Kidney (tissue), 14 donors: ENCODE results near the gene AFF3. TPM values are rescaled to one million over a fixed set of nuclear protein-coding genes. Genes with fewer than 3 reads are reported as not detected.

Experiments
- DNase-seq, 5 donors: peaks; one replicate each; pipeline ENCODE4 v3.0.0-alpha.2; 2013 to 2020
- FAIRE-seq: peaks from 2 replicates; lab custom pipeline; 2012; peaks lifted over from hg19 to GRCh38; lab: Jason Lieb, UNC
- H3K27ac ChIP-seq, 2 donors: one replicate each; pipeline ENCODE4 v1.7.0; 2013; ENCODE audit warnings: low read depth in 2 of 2, low read length in 2 of 2, inconsistent platforms in 1 of 2
- H3K27me3 ChIP-seq: one replicate; pipeline ENCODE4 v1.7.1; 2013; ENCODE audit warnings: low read length, inconsistent platforms; ENCODE audit not compliant: control insufficient read depth, insufficient read depth
- H3K36me3 ChIP-seq, 3 donors: one replicate each; pipeline versions ENCODE4 v1.7.0 to v1.7.1; 2013; ENCODE audit warnings: low read length in 3 of 3, control low read depth in 1 of 3, inconsistent platforms in 1 of 3; ENCODE audit not compliant: insufficient read depth in 3 of 3, control insufficient read depth in 2 of 3
- H3K4me1 ChIP-seq, 3 donors: one replicate each; pipeline versions ENCODE4 v1.7.0 to v1.7.1; 2013; ENCODE audit warnings: low read length in 3 of 3, inconsistent platforms in 1 of 3, low read depth in 1 of 3; ENCODE audit not compliant: control insufficient read depth in 2 of 3, insufficient read depth in 2 of 3
- H3K4me3 ChIP-seq, 3 donors: one replicate each; pipeline versions ENCODE4 v1.7.0 to v1.8.1; 2013; ENCODE audit warnings: low read length in 3 of 3, control low read depth in 1 of 3, inconsistent platforms in 1 of 3
- H3K9ac ChIP-seq, 3 donors: one replicate each; pipeline versions ENCODE4 v1.7.0 to v1.7.1; 2013; ENCODE audit warnings: low read length in 3 of 3, control low read depth in 1 of 3, inconsistent platforms in 1 of 3
- H3K9me3 ChIP-seq, 3 donors: one replicate each; pipeline versions ENCODE4 v1.7.0 to v1.7.1; 2013; ENCODE audit warnings: low read length in 3 of 3, control low read depth in 1 of 3, inconsistent platforms in 1 of 3; ENCODE audit not compliant: control insufficient read depth in 2 of 3, insufficient read depth in 1 of 3
- intact Hi-C: fragments of 100-400 bp; cut with DNase I; formaldehyde crosslinking; loops from one replicate; pipeline ENCODE4 v1.11.1; 2022
- polyA plus RNA-seq: library from polyadenylated mRNA; stranded (reverse); fragments of 350-450 nt; fragmentation: Illumina TruSeq; extraction: RNeasy Lipid Tissue Mini Kit (QIAGEN cat#74804); gene quantifications from one replicate; pipeline ENCODE4 v1.2.3, GENCODE V29; 2014; ENCODE audit warnings: low read depth, low replicate concordance; ENCODE audit not compliant: insufficient read depth
- total RNA-seq: library from RNA; stranded (reverse); fragmentation: NEBNext Ultra II Directional; extraction: Animal tissue kit (Norgen Biotek cat#: 25700); gene quantifications from one replicate; pipeline ENCODE4 v1.2.1, GENCODE V29; 2021
- TF ChIP-seq, protein P1 (sequence below): IDR thresholded peaks from 3 replicates; pipeline ENCODE4 v1.5.1; 2012; ENCODE audit warnings: mild to moderate bottlenecking, moderate library complexity, borderline replicate concordance; ENCODE audit not compliant: insufficient read depth; ENCODE audit errors: extremely low read depth
- donor health status: control.
- donor health status: control.
- donor health status: control.
- donor health status: control.
- donor health status: control.
- donor health status: DM: yes; HTN: yes; CAD: no.
- donor health status: Normal renal cell carcinoma (clear cell type).

The AFF3 gene
- total and polyA plus RNA-seq, 2 donors from 2014 or later = 0.65 to 11.0 TPM

DNA sequence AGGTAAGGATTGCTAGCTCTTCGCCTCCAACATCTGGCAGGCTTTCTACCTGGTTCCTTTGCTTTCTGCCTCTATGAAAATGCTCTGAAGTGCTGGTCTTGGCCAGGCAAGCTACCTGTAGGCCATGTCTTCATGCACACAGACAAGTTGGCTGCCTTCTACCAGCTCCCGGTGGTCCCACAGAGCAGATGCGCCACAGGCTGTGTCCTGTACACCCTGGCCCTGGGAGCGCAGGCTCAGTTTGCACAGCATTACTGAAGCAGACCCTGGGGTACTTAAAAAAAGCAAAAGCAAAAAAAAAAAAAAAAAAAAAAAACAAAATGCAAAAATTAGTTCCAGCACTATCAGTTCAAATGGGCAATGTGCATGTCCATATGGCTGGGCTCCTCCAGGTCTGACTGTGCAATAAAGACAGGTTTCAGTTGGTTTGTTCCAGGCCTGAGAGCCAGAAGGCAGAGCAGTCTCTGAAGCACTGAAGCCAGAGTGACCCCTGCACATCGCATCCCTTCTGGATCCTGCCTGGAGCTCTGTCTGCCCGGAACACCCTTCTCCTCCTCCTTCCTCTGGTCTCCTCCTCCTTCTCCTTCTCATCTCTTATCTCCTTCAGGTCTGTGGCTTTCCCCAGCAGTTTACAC, 364.6 kb downstream of the AFF3 start:
- H3K4me3 ChIP-seq = no peak overlapping the region
- peaks cover 0 to 7% (median 0%) of the 10 kb centered on the region in 3 donors for H3K9me3 ChIP-seq
- no peaks in the 10 kb centered on the region for H3K27me3 ChIP-seq
- H3K36me3 ChIP-seq = no peaks in the 10 kb centered on the region
- H3K9ac ChIP-seq = no peak overlapping the region
- H3K4me1 ChIP-seq = no peaks in the 10 kb centered on the region
- TF ChIP-seq, protein P1, sequence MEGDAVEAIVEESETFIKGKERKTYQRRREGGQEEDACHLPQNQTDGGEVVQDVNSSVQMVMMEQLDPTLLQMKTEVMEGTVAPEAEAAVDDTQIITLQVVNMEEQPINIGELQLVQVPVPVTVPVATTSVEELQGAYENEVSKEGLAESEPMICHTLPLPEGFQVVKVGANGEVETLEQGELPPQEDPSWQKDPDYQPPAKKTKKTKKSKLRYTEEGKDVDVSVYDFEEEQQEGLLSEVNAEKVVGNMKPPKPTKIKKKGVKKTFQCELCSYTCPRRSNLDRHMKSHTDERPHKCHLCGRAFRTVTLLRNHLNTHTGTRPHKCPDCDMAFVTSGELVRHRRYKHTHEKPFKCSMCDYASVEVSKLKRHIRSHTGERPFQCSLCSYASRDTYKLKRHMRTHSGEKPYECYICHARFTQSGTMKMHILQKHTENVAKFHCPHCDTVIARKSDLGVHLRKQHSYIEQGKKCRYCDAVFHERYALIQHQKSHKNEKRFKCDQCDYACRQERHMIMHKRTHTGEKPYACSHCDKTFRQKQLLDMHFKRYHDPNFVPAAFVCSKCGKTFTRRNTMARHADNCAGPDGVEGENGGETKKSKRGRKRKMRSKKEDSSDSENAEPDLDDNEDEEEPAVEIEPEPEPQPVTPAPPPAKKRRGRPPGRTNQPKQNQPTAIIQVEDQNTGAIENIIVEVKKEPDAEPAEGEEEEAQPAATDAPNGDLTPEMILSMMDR = no peak
- no peak for DNase-seq
- no peak overlapping the region for H3K27ac ChIP-seq
- FAIRE-seq = no peak
- intact Hi-C loops = no loop called here

DNA sequence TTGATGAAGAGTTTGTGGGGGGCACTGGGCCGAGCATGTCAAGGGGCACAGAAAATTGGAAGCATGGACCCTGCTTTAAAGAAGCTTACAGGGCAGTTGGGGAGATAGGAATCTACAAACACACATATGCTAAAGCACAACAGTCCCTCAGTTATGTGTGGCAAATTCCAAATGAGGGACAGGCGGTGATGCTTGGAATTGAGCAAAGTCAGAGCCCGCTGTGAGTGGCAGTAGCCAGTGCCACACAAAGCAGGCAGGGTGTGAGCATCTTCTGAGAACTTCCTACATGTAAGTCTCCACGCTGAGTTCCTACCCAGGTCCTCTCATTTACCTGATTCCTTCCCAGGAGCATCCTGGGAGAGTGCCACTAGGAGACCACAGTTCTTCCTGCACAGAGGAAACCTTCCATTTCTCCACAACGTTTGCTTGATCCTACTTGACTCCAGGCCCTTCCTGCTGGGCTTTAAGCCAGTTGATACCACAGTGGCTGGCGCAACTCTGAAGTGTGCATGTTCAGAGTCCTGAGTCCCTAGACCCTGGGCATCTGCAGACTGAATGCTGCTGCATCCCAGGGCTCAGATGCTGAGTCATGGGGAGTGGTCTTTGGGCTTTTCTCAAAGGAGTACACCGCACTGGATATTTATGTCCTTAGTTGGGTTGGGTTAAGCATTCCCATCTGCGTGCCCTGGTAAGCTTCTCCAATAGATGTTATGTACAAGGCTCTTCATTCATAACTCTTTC, 365.3 kb downstream of the AFF3 start:
- no peak overlapping the region for H3K27ac ChIP-seq
- H3K4me1 ChIP-seq = no peaks in the 10 kb centered on the region
- H3K9me3 ChIP-seq = peaks cover 0 to 7% (median 0%) of the 10 kb centered on the region in 3 donors
- TF ChIP-seq, protein P1 = no peak
- FAIRE-seq (no peak), DNase-seq (no peak)
- intact Hi-C loops = no loop called here
- H3K4me3 ChIP-seq = no peak overlapping the region
- no peaks in the 10 kb centered on the region for H3K36me3 ChIP-seq
- H3K27me3 ChIP-seq = no peaks in the 10 kb centered on the region
- H3K9ac ChIP-seq = no peak overlapping the region

DNA sequence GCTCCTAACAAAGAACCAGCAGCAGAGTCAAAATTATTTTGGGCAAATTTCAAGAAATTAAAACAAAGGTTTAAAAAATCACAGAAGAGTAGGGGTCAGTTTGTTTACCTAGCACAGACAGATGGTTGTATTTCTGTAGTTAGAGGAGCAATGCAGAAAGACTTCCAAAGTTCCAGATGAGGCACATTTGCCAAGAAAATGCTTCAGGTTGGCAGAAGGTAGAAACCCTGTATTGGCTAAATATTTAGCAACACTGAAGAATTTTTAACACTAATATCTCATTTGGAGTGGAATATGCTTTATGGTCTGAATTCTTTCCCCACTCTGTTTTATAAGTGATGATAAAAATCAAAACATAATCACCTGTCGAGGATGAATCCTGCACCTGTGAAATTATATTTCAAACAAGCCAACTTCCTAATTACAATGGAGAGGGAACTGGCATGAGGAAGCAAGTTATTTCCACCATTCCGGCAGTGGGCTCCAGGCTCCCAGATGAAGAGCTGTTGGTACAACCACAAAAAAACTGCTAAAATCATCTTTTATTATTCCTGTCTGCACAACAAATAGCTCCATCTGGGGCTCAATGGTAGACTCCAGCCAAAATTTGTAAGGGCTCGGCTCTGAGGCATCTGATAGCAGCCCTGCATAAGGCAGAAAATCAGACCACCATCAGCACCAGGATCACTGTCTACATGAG, 366.0 kb downstream of the AFF3 start:
- Histone ChIP-seq H3K4me3 (no peak overlapping the region), H3K4me1 (no peaks in the 10 kb centered on the region), H3K27me3 (no peaks in the 10 kb centered on the region), H3K27ac (no peak overlapping the region), H3K9ac (no peak overlapping the region), H3K36me3 (no peaks in the 10 kb centered on the region), H3K9me3 (peaks cover 0 to 7% (median 0%) of the 10 kb centered on the region in 3 donors)
- FAIRE-seq (no peak), DNase-seq (no peak)
- TF ChIP-seq, protein P1 = no peak
- intact Hi-C loops = no loop called here
